HG03175 (cell line): ENCODE measurements around the gene C1orf232.

Source experiments
- ATAC-seq: cut with Tn5 transposase; IDR thresholded peaks from one replicate; pipeline ENCODE4 v1.9.1; 2021; ENCODE audit warnings: mild to moderate bottlenecking, moderate library complexity; ENCODE audit not compliant: unreplicated experiment

C1orf232 gene

GRCh38 chr1:26158271-26158907 lies 10.4 kb downstream of the C1orf232 start:
- no peak for ATAC-seq

GRCh38 chr1:26156285-26157038 lies 12.3 kb downstream of the C1orf232 start:
- no peak for ATAC-seq

GRCh38 chr1:26155370-26156284 lies 13.1 kb downstream of the C1orf232 start:
- no peak for ATAC-seq

- no peak for ATAC-seq
Measured at GRCh38 chr1:26154750-26155149, 14.0 kb downstream of the C1orf232 start.

DNA sequence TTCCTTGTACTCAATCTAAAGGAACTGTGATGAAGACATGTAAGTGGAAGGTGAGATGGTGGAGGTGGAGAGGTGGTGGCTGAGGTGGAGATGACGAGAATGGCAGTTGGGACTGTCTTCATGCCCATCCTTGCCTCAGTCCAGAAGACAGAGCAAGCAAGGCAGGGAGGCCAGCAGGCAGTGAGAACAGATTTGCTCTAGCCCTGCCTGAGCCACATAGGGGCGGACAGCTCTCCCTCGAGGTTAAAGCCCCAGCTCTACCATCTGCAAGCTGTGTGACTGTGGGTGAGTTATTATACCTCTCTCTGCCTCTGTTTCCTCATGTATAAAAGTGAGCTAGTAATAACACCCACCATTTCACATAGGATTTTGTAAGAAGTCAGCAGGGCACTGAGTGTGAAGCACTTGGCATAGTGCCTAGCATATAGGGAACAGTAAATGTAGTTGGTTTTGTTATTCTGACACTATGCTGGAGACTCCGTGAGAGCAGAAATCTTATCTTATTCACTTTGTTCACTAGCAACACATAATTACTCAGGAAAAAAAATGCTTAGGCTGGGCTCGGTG lies 14.7 kb downstream of the C1orf232 start:
- no peak for ATAC-seq

GRCh38 chr1:26148887-26149286 lies 19.9 kb downstream of the C1orf232 start:
- ATAC-seq, result no peak

GRCh38 chr1:26145960-26146294 lies 22.8 kb downstream of the C1orf232 start:
- ATAC-seq, result no peak

- no peak for ATAC-seq
Measured at GRCh38 chr1:26145041-26145959, 23.5 kb downstream of the C1orf232 start.

DNA sequence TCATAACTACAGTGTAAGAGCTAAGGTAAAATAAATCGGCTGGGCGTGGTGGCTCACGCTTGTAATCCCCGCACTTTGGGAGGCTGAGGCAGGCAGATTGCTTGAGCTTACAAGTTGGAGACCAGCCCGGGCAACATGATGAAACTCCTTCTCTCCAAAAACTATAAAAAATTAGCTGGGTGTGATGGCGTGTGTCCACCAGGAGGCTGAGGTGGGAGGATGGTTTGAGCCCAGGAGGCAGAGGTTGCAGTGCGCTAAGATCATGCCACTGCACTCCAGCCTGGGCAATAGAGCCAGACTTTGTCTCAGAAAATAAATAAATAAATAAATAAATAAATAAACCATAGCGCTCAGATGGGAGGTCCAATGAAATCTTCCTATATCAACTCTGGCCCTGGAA lies 26.6 kb downstream of the C1orf232 start:
- no peak for ATAC-seq

DNA sequence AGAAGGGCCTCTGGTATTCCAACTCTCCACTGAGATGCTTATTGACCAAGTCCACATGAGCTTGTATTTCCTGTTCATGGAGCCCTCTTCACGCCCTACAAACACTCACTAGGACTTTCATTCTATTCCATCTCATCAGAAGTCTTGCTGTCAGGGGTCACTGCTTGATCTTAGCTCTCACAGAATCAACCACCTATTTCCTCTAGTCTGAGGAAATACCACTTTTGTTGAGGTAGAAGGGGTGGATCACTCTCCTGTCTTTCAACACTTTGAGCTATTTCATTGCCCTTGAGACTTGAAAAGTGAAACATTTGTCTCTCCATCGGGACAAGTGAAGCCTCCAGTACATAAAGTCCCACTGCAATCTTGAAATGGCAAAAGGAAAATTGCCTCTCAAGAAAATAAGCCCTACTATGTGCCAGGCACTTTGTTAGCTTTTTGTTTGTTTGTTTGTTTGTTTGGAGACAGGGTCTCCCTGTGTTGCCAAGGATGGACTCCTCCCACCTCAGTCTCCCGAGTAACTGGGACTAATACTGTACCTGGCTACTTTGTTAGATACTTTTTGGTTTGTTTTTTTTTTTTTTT lies 29.7 kb downstream of the C1orf232 start:
- ATAC-seq, result no peak

DNA sequence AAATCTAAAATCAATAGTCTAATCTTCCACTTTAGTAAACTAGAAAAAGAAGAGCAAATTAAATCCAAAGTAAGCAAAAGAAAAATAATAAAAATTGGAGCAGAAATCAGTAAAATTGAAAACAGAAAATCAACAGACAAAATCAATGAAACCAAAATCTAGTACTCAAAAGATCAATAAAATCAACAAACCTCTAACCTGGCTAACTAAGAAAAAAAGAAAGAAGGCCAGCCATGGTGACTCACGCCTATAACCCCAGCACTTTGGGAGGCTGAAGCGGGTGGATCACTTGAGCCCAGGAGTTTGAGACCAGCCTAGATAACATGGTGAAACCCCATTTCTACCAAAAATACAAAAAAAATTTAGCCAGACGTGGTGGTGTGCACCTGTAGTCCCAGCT lies 34.3 kb downstream of the C1orf232 start:
- no peak for ATAC-seq

DNA sequence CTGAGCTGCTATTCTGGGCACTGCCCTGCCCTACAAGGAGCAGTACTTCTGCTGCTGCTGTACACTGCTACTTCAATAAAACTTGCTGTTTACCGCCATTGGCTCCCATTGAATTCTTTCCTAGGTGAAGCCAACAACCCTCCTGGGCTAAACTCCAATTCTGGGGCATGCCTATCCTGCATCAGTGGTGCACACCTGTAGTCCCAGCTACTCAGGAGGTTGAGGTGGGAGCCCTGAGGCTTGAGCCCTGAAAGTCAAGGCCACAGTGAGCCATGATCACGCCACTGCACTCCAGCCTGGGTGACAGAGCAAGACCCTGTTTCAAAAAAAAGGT lies 36.0 kb downstream of the C1orf232 start:
- ATAC-seq, result no peak

DNA sequence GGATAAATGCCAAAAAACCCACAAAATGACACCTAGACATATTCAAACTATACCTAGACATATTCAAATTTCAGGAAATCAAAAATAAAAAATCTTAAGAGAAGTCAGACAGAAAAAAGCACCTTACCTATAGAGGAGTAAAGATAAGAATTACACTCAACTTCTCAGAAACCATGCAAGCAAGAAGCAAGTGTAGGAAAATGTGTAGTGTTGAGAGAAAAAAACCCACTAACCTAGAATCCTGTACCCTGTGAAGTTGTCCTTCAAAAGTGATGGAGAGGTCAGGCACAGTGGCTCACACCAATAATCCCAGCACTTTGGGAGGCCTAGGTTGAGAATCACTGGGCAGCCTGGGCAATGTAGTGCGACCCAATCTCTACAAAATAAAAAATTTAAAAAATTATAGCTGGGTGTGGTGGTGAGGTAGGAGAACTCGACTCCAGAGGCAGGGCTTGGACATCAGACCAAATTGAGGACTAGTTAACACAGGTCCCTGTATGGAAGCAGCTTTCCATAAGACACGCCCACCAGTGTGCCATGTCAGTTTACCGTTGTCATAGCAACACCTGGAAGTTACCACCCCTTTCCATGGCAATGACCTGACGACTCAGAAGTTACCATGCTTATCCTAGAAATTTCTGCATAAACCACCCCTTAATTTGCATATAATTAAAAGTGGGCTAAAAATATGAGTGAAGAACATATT lies 36.5 kb downstream of the C1orf232 start:
- ATAC-seq, result no peak

DNA sequence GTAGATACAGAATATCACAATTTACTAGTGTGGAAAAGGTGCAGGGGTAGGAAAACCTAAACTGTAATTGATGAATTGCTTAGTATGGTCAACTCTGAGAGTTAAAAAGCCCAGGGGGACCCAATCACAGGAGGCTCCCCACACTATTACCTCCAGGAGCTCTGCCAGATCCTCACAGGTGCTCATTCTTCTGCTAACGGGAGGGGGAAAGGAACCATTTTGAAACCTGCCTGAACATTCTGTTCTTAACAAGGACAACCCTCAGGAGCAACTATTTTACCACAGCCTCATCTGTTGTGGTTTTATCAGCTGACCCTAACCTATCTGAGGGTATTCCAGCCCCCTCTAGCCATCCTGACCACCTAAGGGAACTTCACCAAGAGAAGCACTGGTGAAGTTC lies 38.1 kb downstream of the C1orf232 start:
- ATAC-seq, result no peak

- ATAC-seq, result no peak
Measured at GRCh38 chr1:26129778-26130177, 39.0 kb downstream of the C1orf232 start.

DNA sequence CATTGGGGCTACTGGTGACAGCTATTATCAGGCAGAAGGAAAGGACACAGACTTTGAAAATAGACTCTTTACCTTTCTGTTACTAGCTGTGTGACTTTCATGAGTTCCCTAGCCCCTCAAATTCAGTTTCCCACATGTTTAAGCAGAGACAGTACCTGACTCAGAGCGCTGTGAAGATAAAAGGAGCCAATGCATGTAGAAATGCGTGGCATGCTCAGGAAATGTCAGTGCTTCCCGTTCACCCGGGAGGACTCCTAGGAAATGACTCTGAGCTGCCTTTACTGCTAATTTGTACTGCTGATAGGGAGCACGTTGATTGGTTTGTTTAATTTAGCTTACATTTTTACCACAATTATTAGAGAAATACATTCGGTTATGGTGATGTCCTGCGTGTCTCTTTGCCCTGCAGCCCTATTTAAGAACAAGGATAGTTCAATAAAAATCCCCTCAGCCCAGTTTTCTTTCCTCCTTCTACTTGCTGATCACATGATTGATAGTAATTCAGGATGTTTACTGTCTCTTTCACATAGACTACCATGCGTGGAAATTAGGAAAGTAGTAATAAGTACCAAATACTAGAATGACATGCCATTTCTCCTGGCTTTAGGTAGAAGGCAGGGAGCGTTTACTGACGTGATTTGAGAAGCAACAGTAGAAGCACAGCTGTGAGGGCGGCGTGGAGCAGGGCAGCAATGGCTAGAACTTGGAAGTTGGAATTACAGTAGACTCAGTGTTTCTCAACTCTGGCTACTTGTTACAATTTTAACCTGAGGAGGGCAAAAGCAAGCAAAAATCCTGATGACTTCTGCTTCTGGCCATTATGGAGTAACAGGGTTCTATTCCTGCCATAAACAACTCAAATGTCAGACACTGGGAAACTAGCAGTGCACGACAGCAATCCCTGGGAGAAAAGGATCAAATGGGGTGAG lies 41.3 kb downstream of the C1orf232 start:
- ATAC-seq, result no peak

DNA sequence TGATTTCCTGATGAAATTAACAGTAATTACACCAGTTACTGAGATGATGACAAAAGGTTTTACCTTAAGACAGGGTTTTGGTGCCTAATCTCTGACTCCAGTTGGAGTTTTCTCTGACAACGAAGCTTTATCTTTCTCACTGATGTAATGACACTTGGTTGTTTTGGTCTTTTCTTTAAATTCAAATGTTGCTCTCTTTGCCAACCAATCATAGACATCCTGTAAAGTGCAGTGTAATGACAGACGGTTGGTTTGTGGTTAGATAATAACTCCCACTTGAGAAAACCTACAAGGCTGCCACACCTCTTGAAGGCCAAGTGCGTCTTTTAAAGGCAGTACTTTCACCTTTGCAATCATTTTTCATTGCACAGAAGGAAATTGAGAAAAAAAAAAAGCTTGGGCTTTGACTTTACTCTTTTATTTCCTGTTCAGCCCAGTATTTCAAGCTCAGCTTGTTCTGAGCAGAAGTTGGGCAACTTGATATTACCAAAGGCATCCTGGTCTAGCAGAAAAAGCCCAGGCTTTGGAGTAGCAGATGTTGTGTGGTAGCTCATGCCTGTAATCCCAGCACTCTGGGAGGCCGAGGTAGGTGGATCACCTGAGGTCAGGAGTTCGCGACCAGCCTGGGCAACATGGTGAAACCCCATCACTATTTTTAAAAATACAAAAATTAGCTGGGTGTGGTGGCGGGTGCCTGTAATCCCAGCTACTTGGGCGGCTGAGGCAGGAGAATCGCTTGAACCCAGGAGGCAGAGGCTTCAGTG lies 42.3 kb downstream of the C1orf232 start:
- peak; percentile 76 for ATAC-seq

GRCh38 chr1:26125946-26126320 lies 42.8 kb downstream of the C1orf232 start:
- no peak for ATAC-seq
